Measurements from ENCODE around the gene ELSPBP1. TPM values are rescaled to one million over a fixed set of nuclear protein-coding genes. Genes with fewer than 3 reads are reported as not detected.
A peak's percentile ranks its signal among the peaks of the same experiment; 100 is the strongest.
"Not testable (repeated sequence)": the region's sequence is repeated elsewhere in the genome, so short reads cannot be mapped to it uniquely, and the experiment has no call there.

The ELSPBP1 gene
- total RNA-seq, 1 experiment from 2014 or later = not detected

DNA sequence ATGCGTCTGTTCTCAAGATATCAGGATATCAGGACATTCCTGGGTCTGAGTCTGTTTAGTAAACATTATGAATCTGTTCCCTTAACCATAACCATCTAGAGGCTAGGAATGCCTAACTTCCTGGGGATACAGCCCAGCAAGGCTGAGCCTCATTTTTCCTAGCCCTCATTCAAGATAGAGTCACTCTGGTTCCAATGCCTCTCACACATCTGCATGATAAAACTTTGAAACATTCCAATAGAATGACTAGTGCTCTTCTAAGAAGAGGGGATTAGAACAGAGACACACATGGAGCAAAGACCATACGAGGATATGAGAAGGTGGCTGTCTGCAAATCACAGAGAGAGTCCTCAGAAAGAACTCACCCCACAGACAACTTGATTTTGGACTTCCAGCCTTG, 70.1 kb downstream of the ELSPBP1 start:
- intact Hi-C loops (cut with micrococcal nuclease) = no loop called here
- no peak for DNase-seq (ENCODE audit: low read depth, low spot score)
- TF ChIP-seq ZBTB33 (IDR thresholded peaks at IDR 0.05; ENCODE audit: extremely low read depth, insufficient replicate concordance, low read length) (no peak), SP1 (IDR thresholded peaks at IDR 0.05; ENCODE audit: low read depth) (no peak), ZNF274 (IDR thresholded peaks at IDR 0.05; ENCODE audit: low read depth, low read length) (no peak), ZFX (IDR thresholded peaks at IDR 0.05) (no peak)

GRCh38 chr19:48069435-48069834, 75.0 kb downstream of the ELSPBP1 start:
- Histone ChIP-seq H3K79me2 (ENCODE audit: insufficient read depth, low read length) (no peaks in the 10 kb centered on the region), H2AFZ (ENCODE audit: low read depth, low read length, poor library complexity, severe bottlenecking) (no peak overlapping the region), H4K20me1 (ENCODE audit: insufficient read depth) (no peaks in the 10 kb centered on the region), H3K4me1 (ENCODE audit: control insufficient read depth in 1 of 2, insufficient read depth in 2 of 2, low read length in 2 of 2) (no peaks in the 10 kb centered on the region), H3K9me2 (ENCODE audit: insufficient read depth) (no peaks in the 10 kb centered on the region), H3K4me2 (ENCODE audit: low read length) (no peak overlapping the region), H3K9me3 (ENCODE audit: control insufficient read depth in 1 of 2, insufficient read depth in 1 of 2, low read depth in 1 of 2, low read length in 2 of 2) (no peaks in the 10 kb centered on the region), H3K9ac (ENCODE audit: low read length) (no peak overlapping the region), H3K27ac (ENCODE audit: low read depth, low read length) (no peak overlapping the region), H3K4me3 (replicated peaks in 1 of 2; ENCODE audit: low read depth in 1 of 2, low read length in 2 of 2) (no peak overlapping the region), H3K27me3 (ENCODE audit: insufficient read depth, low read length) (no peaks in the 10 kb centered on the region), H3K36me3 (ENCODE audit: control insufficient read depth in 1 of 2, insufficient read depth in 2 of 2, low read length in 2 of 2) (no peaks in the 10 kb centered on the region)
- ChIA-PET RAD21 (ENCODE audit: low non-redundant PET in 1 of 2, low total read pairs in 2 of 2, uncharacterized antibody in 2 of 2, unreplicated experiment in 2 of 2) (no interaction called here), CTCF (interaction anchor here (1.0 kb wide), 2 partner anchors 16 to 43 kb away, joined by 3 read pairs; no protein-coding TSS in a partner anchor), POLR2A (no interaction called here)
- intact Hi-C loops (cut with micrococcal nuclease) = no loop called here
- peak in 2 of 3 experiments; percentile 31 to 34; a peak in 3 of 6 replicates for TF ChIP-seq CTCF (IDR thresholded peaks at IDR 0.05 in 2 of 3, conservative IDR thresholded peaks at IDR 0.05 in 1 of 3; ENCODE audit: borderline replicate concordance in 1 of 3, insufficient read depth in 1 of 3, low read depth in 2 of 3, low read length in 2 of 3)
- no peak for TF ChIP-seq SIN3A (IDR thresholded peaks at IDR 0.05; ENCODE audit: low read depth)
- BruUV-seq (replicated peaks) = no TSS peak
- DNase-seq (ENCODE audit: low read depth, low spot score) (no peak), ATAC-seq (peak; percentile 80)

More for the DNA sequence above, 70.1 kb downstream of the ELSPBP1 start:
- H3K9me3 ChIP-seq (ENCODE audit: control insufficient read depth in 1 of 2, insufficient read depth in 1 of 2, low read depth in 1 of 2, low read length in 2 of 2) = no peaks in the 10 kb centered on the region
- ChIA-PET RAD21 (ENCODE audit: low non-redundant PET in 1 of 2, low total read pairs in 2 of 2, uncharacterized antibody in 2 of 2, unreplicated experiment in 2 of 2) (no interaction called here), CTCF (no interaction called here), POLR2A (no interaction called here)
- no peaks in the 10 kb centered on the region for H3K4me1 ChIP-seq (ENCODE audit: control insufficient read depth in 1 of 2, insufficient read depth in 2 of 2, low read length in 2 of 2)
- H2AFZ ChIP-seq (ENCODE audit: low read depth, low read length, poor library complexity, severe bottlenecking) = no peak overlapping the region
- BruUV-seq (replicated peaks) = no TSS peak
- H3K27me3 ChIP-seq (ENCODE audit: insufficient read depth, low read length) = no peaks in the 10 kb centered on the region
- H3K27ac ChIP-seq (ENCODE audit: low read depth, low read length) = no peak overlapping the region
- no peak for ATAC-seq
- H3K4me3 ChIP-seq (replicated peaks in 1 of 2; ENCODE audit: low read depth in 1 of 2, low read length in 2 of 2) = no peak overlapping the region
- no peaks in the 10 kb centered on the region for H3K79me2 ChIP-seq (ENCODE audit: insufficient read depth, low read length)
- H3K4me2 ChIP-seq (ENCODE audit: low read length) = no peak overlapping the region
- no peaks in the 10 kb centered on the region for H3K36me3 ChIP-seq (ENCODE audit: control insufficient read depth in 1 of 2, insufficient read depth in 2 of 2, low read length in 2 of 2)
- H4K20me1 ChIP-seq (ENCODE audit: insufficient read depth) = no peaks in the 10 kb centered on the region
- no peak overlapping the region for H3K9ac ChIP-seq (ENCODE audit: low read length)
- no peaks in the 10 kb centered on the region for H3K9me2 ChIP-seq (ENCODE audit: insufficient read depth)

DNA sequence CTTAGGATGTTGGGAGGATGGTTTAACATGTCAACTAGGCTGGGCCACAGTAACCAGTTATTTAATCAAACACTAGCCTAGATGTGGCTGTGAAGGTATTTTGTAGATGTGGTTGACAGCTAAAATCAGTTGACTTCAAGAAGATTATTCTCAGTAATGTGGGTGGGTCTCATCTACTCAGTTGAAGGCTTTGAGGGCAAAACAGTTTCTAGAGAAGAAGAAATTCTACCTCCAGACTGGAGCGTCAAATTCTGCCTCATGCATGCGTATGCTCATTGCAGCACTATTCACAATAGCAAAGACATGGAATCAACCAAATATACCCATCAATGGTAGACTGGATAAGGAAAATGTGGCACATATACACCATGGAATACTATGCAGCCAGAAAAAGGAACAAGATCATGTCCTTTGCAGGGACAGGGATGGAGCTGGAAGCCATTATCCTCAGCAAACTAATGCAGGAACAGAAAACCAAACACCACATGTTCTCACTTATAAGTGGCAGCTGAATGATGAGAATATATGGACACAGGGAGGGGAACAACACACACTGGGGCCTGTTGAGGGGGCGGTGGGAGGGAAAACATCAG, 75.8 kb downstream of the ELSPBP1 start:
- H3K9ac ChIP-seq (ENCODE audit: low read length); H3K9me3 ChIP-seq (ENCODE audit: control insufficient read depth in 1 of 2, insufficient read depth in 1 of 2, low read depth in 1 of 2, low read length in 2 of 2); H3K4me1 ChIP-seq (ENCODE audit: control insufficient read depth in 1 of 2, insufficient read depth in 2 of 2, low read length in 2 of 2); H4K20me1 ChIP-seq (ENCODE audit: insufficient read depth); H3K4me3 ChIP-seq (replicated peaks in 1 of 2; ENCODE audit: low read depth in 1 of 2, low read length in 2 of 2); DNase-seq (ENCODE audit: low read depth, low spot score); RAD21 ChIA-PET (ENCODE audit: low non-redundant PET in 1 of 2, low total read pairs in 2 of 2, uncharacterized antibody in 2 of 2, unreplicated experiment in 2 of 2); H3K79me2 ChIP-seq (ENCODE audit: insufficient read depth, low read length); intact Hi-C loops (cut with micrococcal nuclease); ATAC-seq; H3K9me2 ChIP-seq (ENCODE audit: insufficient read depth); H3K27ac ChIP-seq (ENCODE audit: low read depth, low read length); POLR2A ChIA-PET; H3K36me3 ChIP-seq (ENCODE audit: control insufficient read depth in 1 of 2, insufficient read depth in 2 of 2, low read length in 2 of 2); H3K4me2 ChIP-seq (ENCODE audit: low read length); H3K27me3 ChIP-seq (ENCODE audit: insufficient read depth, low read length); H2AFZ ChIP-seq (ENCODE audit: low read depth, low read length, poor library complexity, severe bottlenecking); BruUV-seq (replicated peaks): not testable (repeated sequence)
- CTCF ChIA-PET = interaction anchor here (1.0 kb wide), 2 partner anchors 16 to 43 kb away, joined by 3 read pairs; no protein-coding TSS in a partner anchor

Measured in HCT116 (cell line).